Common myeloid progenitor, CD34-positive (primary cell): Measurements from ENCODE around the gene ADSL.
A peak's percentile ranks its signal among the peaks of the same experiment; 100 is the strongest.

Experiments used
- CTCF ChIA-PET: fragments of 350-600 bp; sonication (Branson Sonifier 250); formaldehyde crosslinking; loops from one replicate; lab custom pipeline; 2021; ENCODE audit warnings: antibody characterized with exemption; lab: Charles Lee
- POLR2A ChIA-PET: fragments of 350-600 bp; sonication (Branson Sonifier 250); formaldehyde crosslinking; loops from one replicate; lab custom pipeline; 2021; ENCODE audit warnings: antibody characterized with exemption; lab: Charles Lee
- DNase-seq, 3 donors: peaks; one replicate each; pipeline versions ENCODE4 v3.0.0 to v3.0.0-alpha.2; 2013
- H3K27ac ChIP-seq, 2 experiments: 1 replicate in 1 of 2; 2 replicates in 1 of 2; pipeline ENCODE4 v1.7.0; 2013; ENCODE audit warnings: inconsistent platforms in 2 of 2, low read length in 2 of 2, mild to moderate bottlenecking in 2 of 2, low read depth in 1 of 2, moderate library complexity in 1 of 2; ENCODE audit not compliant: severe bottlenecking in 2 of 2, insufficient read depth in 1 of 2, poor library complexity in 1 of 2
- H3K27me3 ChIP-seq, 5 experiments: replicated peaks in 2 of 5; 1 replicate in 3 of 5; 2 replicates in 2 of 5; pipeline versions ENCODE4 v1.6.1 to v1.7.0; 2013; ENCODE audit warnings: low read length in 4 of 5, mild to moderate bottlenecking in 2 of 5, moderate library complexity in 2 of 5, inconsistent platforms in 1 of 5; ENCODE audit not compliant: insufficient read depth in 5 of 5, control insufficient read depth in 4 of 5
- H3K36me3 ChIP-seq, 4 experiments: 1 replicate in 2 of 4; 2 replicates in 2 of 4; pipeline versions ENCODE4 v1.6.1 to v1.7.0; 2013; ENCODE audit warnings: low read length in 3 of 4, control low read depth in 1 of 4, mild to moderate bottlenecking in 1 of 4; ENCODE audit not compliant: control insufficient read depth in 4 of 4, insufficient read depth in 4 of 4
- H3K4me1 ChIP-seq, 4 experiments: 1 replicate in 3 of 4; 2 replicates in 1 of 4; pipeline versions ENCODE4 v1.6.1 to v1.7.1; 2013; ENCODE audit warnings: low read length in 3 of 4, mild to moderate bottlenecking in 3 of 4, control low read depth in 1 of 4, inconsistent platforms in 1 of 4, moderate library complexity in 1 of 4; ENCODE audit not compliant: control insufficient read depth in 4 of 4, insufficient read depth in 4 of 4; ENCODE audit errors: control extremely low read depth in 1 of 4
- H3K4me3 ChIP-seq, 7 experiments: 1 replicate in 4 of 7; 2 replicates in 3 of 7; pipeline versions ENCODE4 v1.5.1 to v1.7.0; 2013; ENCODE audit warnings: mild to moderate bottlenecking in 7 of 7, low read length in 6 of 7, moderate library complexity in 6 of 7, inconsistent platforms in 2 of 7, low read depth in 2 of 7, control low read depth in 1 of 7; ENCODE audit not compliant: insufficient read depth in 4 of 7, control insufficient read depth in 1 of 7; ENCODE audit errors: extremely low read depth in 1 of 7
- H3K9me3 ChIP-seq, 5 experiments: 1 replicate in 4 of 5; 2 replicates in 1 of 5; pipeline versions ENCODE4 v1.6.1 to v1.7.1; 2013; ENCODE audit warnings: low read length in 4 of 5, mild to moderate bottlenecking in 2 of 5, inconsistent platforms in 1 of 5, low read depth in 1 of 5, moderate library complexity in 1 of 5; ENCODE audit not compliant: control insufficient read depth in 4 of 5, insufficient read depth in 2 of 5; ENCODE audit errors: control extremely low read depth in 1 of 5
- WGBS: methylation state at CpG from one replicate; pipeline ENCODE4 v1.1.5; 2013; ENCODE audit not compliant: insufficient coverage; 5-methylcytosine and 5-hydroxymethylcytosine counted together

ADSL gene

GRCh38 chr22:40345271-40345670 is 1.0 kb upstream of the ADSL start:
- CTCF ChIA-PET, result interaction anchor here (5.5 kb wide), 1 partner anchor 17 kb away, joined by 50 read pairs; no protein-coding TSS in a partner anchor
- no peaks in the 10 kb centered on the region for H3K27me3 ChIP-seq
- peaks cover 7 to 32% (median 25%) of the 10 kb centered on the region in 4 experiments for H3K4me1 ChIP-seq
- peaks cover 2 to 15% (median 9%) of the 10 kb centered on the region in 4 experiments for H3K36me3 ChIP-seq
- H3K27ac ChIP-seq, result no peak overlapping the region
- peak in 2 of 3 donors; percentile 41 to 57 for DNase-seq
- no peaks in the 10 kb centered on the region for H3K9me3 ChIP-seq
- peak overlapping the region in 5 of 7 experiments; percentile 87 to 97 (median 88) for H3K4me3 ChIP-seq
- WGBS, result 91% methylated on average over 3 of the region's 6 CpGs
- POLR2A ChIA-PET, result no interaction called here

DNA sequence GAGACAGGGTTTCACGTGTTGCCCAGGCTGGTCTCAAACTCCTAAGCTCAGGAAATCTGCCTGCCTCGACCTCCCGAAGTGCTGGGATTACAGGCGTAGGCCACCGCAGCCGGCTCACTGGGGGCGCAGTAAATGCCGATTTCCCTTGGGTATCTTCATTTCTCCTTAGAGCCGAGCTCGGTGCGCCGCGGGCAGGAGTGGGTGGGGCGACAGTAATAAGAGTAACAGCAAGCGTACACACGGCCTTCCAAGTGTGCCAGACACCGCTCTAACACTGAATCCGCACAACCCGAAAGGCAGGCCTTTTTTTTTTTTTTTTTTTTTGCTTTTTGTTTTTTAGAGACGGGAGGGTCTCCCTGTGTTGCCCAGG is 500 bp upstream of the ADSL start:
- Histone ChIP-seq H3K4me1 (peaks cover 7 to 32% (median 25%) of the 10 kb centered on the region in 4 experiments), H3K36me3 (peaks cover 2 to 20% (median 13%) of the 10 kb centered on the region in 4 experiments), H3K27me3 (no peaks in the 10 kb centered on the region), H3K9me3 (no peaks in the 10 kb centered on the region), H3K4me3 (peak overlapping the region; percentile 66 to 97 (median 88)), H3K27ac (peak overlapping the region; percentile 72 to 87)
- CTCF ChIA-PET, result interaction anchor here (5.5 kb wide), 1 partner anchor 17 kb away, joined by 50 read pairs; no protein-coding TSS in a partner anchor
- POLR2A ChIA-PET, result interaction anchor here (1.1 kb wide), 1 partner anchor 30 kb away, joined by 3 read pairs; no protein-coding TSS in a partner anchor
- under 1% methylated on average over 15 of the region's 20 CpGs for WGBS
- DNase-seq, result no peak

DNA sequence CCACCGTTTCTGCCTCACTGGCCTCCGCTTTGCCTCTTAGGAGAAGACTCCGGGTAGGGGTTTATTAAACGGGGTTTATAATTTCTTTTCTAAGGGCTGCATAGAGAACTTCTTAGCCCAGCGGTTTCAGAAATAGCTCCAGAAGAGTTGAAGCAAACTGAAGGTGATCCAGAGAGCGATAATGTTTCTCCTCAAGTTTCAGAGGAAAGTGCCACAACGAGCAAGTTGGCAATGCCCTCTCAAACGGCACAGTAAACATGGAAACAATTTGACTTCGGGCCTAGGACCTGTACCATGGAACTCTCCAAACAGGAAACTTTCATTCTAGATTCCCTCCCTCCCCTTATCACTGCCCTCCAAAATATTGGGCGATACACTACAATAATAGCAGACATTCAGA is 1.0 kb downstream of the ADSL start:
- CTCF ChIA-PET, result interaction anchor here (0.6 to 5.5 kb wide), 21 partner anchors 9 to 812 kb away, joined by 3 to 50 read pairs (median 5); no protein-coding TSS in a partner anchor
- no peaks in the 10 kb centered on the region for H3K9me3 ChIP-seq
- WGBS, result 19% methylated on average over 7 of the region's 10 CpGs
- no peak for DNase-seq
- POLR2A ChIA-PET, result interaction anchor here (0.8 to 1.4 kb wide), 2 partner anchors 22 to 812 kb away, joined by 3 to 5 read pairs; no protein-coding TSS in a partner anchor
- H3K36me3 ChIP-seq, result peaks cover 5 to 26% (median 21%) of the 10 kb centered on the region in 4 experiments
- peak overlapping the region in 1 of 2 experiments; percentile 87 for H3K27ac ChIP-seq
- peak overlapping the region; percentile 66 to 97 (median 88) for H3K4me3 ChIP-seq
- H3K27me3 ChIP-seq, result no peaks in the 10 kb centered on the region
- H3K4me1 ChIP-seq, result peaks cover 7 to 25% (median 23%) of the 10 kb centered on the region in 4 experiments

DNA sequence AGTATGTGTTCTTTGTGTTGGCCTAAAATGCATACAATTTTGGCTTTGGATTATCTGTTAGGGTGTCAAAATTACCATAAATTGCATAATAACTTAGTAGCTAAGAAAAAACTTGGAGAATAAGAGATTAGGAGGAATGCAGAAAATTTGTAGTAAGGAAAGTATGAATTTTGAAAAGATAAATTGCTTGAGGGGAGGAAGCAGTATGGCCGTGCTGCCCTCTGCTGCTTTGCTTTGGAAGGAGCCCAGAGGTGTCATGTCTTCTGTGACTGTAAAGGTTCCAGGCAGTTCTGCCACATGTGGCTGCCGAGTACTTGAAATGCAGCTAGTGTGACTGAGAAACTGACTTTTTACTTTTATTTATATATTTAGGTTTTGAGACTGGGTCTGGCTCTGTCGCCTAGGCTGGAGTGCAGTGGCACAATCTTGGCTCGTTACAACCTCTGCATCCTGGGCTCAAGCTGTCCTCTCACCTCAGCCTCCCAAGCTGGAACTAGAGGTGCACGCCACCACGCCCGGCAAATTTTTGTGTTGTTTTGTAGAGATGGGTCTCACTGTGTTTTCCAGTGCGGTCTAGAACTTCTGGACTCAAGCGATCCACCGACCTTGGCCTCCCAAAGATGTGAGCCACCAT is 1.8 kb downstream of the ADSL start:
- H3K4me3 ChIP-seq, result peak overlapping the region in 3 of 7 experiments; percentile 87 to 97 (median 88)
- peaks cover 10 to 34% (median 25%) of the 10 kb centered on the region in 4 experiments for H3K36me3 ChIP-seq
- ChIA-PET POLR2A (interaction anchor here (1.4 kb wide), 1 partner anchor 813 kb away, joined by 5 read pairs; no protein-coding TSS in a partner anchor), CTCF (interaction anchor here (0.6 to 5.5 kb wide), 32 partner anchors 9 to 855 kb away, joined by 3 to 50 read pairs (median 3); no protein-coding TSS in a partner anchor)
- H3K27ac ChIP-seq, result no peak overlapping the region
- WGBS, result 0% methylated on average over 1 of the region's 10 CpGs
- peak; percentile 70 to 83 (median 79) for DNase-seq
- peaks cover 7 to 25% (median 23%) of the 10 kb centered on the region in 4 experiments for H3K4me1 ChIP-seq
- no peaks in the 10 kb centered on the region for H3K9me3 ChIP-seq
- no peaks in the 10 kb centered on the region for H3K27me3 ChIP-seq

- POLR2A ChIA-PET, result no interaction called here
- Histone ChIP-seq H3K27ac (peak overlapping the region in 1 of 2 experiments; percentile 1), H3K4me3 (no peak overlapping the region), H3K27me3 (no peaks in the 10 kb centered on the region), H3K36me3 (peaks cover 10 to 64% (median 52%) of the 10 kb centered on the region in 4 experiments), H3K4me1 (peaks cover 2 to 5% (median 5%) of the 10 kb centered on the region in 4 experiments), H3K9me3 (no peaks in the 10 kb centered on the region)
- CTCF ChIA-PET, result interaction anchor here (1.2 to 1.4 kb wide), 2 partner anchors 10 to 818 kb away, joined by 3 to 4 read pairs; no protein-coding TSS in a partner anchor
- 89% methylated on average over 1 of the region's 3 CpGs for WGBS
- DNase-seq, result no peak
These were observed 6.5 kb downstream of the ADSL start for GRCh38 chr22:40352763-40353162.

- no peak overlapping the region for H3K27ac ChIP-seq
- POLR2A ChIA-PET, result no interaction called here
These were observed 14.8 kb downstream of the ADSL start for GRCh38 chr22:40361100-40361499.

More at GRCh38 chr22:40361100-40361499, 14.8 kb downstream of the ADSL start:
- WGBS, result 98% methylated on average over 4 of the region's 5 CpGs
- H3K9me3 ChIP-seq, result no peaks in the 10 kb centered on the region
- no peaks in the 10 kb centered on the region for H3K4me1 ChIP-seq
- no peak overlapping the region for H3K4me3 ChIP-seq
- peaks cover 36 to 91% (median 75%) of the 10 kb centered on the region in 4 experiments for H3K36me3 ChIP-seq
- no peaks in the 10 kb centered on the region for H3K27me3 ChIP-seq
- CTCF ChIA-PET, result interaction anchor here (2.3 kb wide), 1 partner anchor 13 kb away, joined by 7 read pairs; no protein-coding TSS in a partner anchor
- no peak for DNase-seq
